NOMO-1 treated with DMSO at 0.1 percent for 48 hours (cell line): ENCODE results near the gene SOX12.
A peak's percentile ranks its signal among the peaks of the same experiment; 100 is the strongest.
"Not testable (repeated sequence)": the region's sequence is repeated elsewhere in the genome, so short reads cannot be mapped to it uniquely, and the experiment has no call there.

Source experiments
- DNase-seq: peaks from one replicate; lab custom pipeline; 2025; ENCODE audit not compliant: unreplicated experiment; lab: John Stamatoyannopoulos, UW

The SOX12 gene

GRCh38 chr20:328027-328974 is 2.9 kb downstream of the SOX12 start:
- DNase-seq, result no peak

- DNase-seq, result no peak
Observed at GRCh38 chr20:328975-329695, 3.8 kb downstream of the SOX12 start.

GRCh38 chr20:329851-330232 is 4.5 kb downstream of the SOX12 start:
- no peak for DNase-seq

GRCh38 chr20:330233-331149 is 5.1 kb downstream of the SOX12 start:
- DNase-seq, result peak; percentile 86

GRCh38 chr20:334578-334977 is 9.2 kb downstream of the SOX12 start:
- DNase-seq, result no peak

- DNase-seq, result not testable (repeated sequence)
Observed at GRCh38 chr20:336040-336439, 10.7 kb downstream of the SOX12 start.

GRCh38 chr20:341682-342081 is 16.3 kb downstream of the SOX12 start:
- DNase-seq, result peak; percentile 4

- DNase-seq, result no peak
Observed at GRCh38 chr20:343107-343506, 17.8 kb downstream of the SOX12 start.

- DNase-seq, result no peak
Observed at GRCh38 chr20:346033-346639, 20.8 kb downstream of the SOX12 start.

- DNase-seq, result no peak
Observed at GRCh38 chr20:346640-347316, 21.4 kb downstream of the SOX12 start, which contains the start of gene NRSN2. NRSN2 (plus strand) TSS chr20:347111; CDS start chr20:349644, 2,533 bp downstream.

GRCh38 chr20:347317-347639 is 21.9 kb downstream of the SOX12 start:
- DNase-seq, result no peak

- DNase-seq, result peak; percentile 84
Observed at GRCh38 chr20:347640-348484, 22.5 kb downstream of the SOX12 start.

- DNase-seq, result no peak
Observed at GRCh38 chr20:348972-349841, 23.9 kb downstream of the SOX12 start.

GRCh38 chr20:353166-353565 is 27.8 kb downstream of the SOX12 start:
- no peak for DNase-seq

GRCh38 chr20:354298-354977 is 29.1 kb downstream of the SOX12 start:
- peak; percentile 69 for DNase-seq

GRCh38 chr20:356154-356553 is 30.8 kb downstream of the SOX12 start:
- DNase-seq, result not testable (repeated sequence)

- DNase-seq, result no peak
Observed at GRCh38 chr20:356745-357144, 31.4 kb downstream of the SOX12 start.
